Smooth muscle cell (in vitro differentiated cells): ENCODE results near the gene NME3. TPM values are rescaled to one million over a fixed set of nuclear protein-coding genes. Genes with fewer than 3 reads are reported as not detected.

Experiments
- DNase-seq: peaks from one replicate; lab custom pipeline; 2025; ENCODE audit not compliant: unreplicated experiment; lab: John Stamatoyannopoulos, UW
- H2AFZ ChIP-seq: fragments of 200-600 bp; sonication (generic); 2 replicates; pipeline ENCODE4 v1.6.0; 2016; ENCODE audit warnings: antibody characterized with exemption, low read depth, mild to moderate bottlenecking
- H3F3A ChIP-seq: fragments of 200-600 bp; sonication (generic); 2 replicates; pipeline ENCODE4 v1.6.0; 2017; ENCODE audit warnings: antibody characterized with exemption, low read depth
- H3K27ac ChIP-seq: fragments of 200-600 bp; sonication (generic); 2 replicates; pipeline ENCODE4 v1.5.1; 2016; ENCODE audit warnings: low read depth, mild to moderate bottlenecking
- H3K27me3 ChIP-seq: fragments of 200-600 bp; sonication (generic); 2 replicates; pipeline ENCODE4 v1.6.1; 2016; ENCODE audit warnings: low read depth, mild to moderate bottlenecking
- H3K36me3 ChIP-seq: fragments of 200-600 bp; sonication (generic); 2 replicates; pipeline ENCODE4 v1.5.1; 2016; ENCODE audit warnings: low read depth
- H3K4me1 ChIP-seq: fragments of 200-600 bp; sonication (generic); 2 replicates; pipeline ENCODE4 v1.5.1; 2016; ENCODE audit warnings: low read depth
- H3K4me2 ChIP-seq: fragments of 200-600 bp; sonication (generic); 2 replicates; pipeline ENCODE4 v1.6.0; 2016; ENCODE audit warnings: mild to moderate bottlenecking
- H3K4me3 ChIP-seq: fragments of 200-600 bp; sonication (generic); 2 replicates; pipeline ENCODE4 v1.5.1; 2016; ENCODE audit warnings: mild to moderate bottlenecking
- H3K79me2 ChIP-seq: fragments of 200-600 bp; sonication (generic); 2 replicates; pipeline ENCODE4 v1.6.0; 2016; ENCODE audit warnings: low read depth, mild to moderate bottlenecking
- H3K9ac ChIP-seq: fragments of 200-600 bp; sonication (generic); 2 replicates; pipeline ENCODE4 v1.6.0; 2016; ENCODE audit warnings: low read depth
- H3K9me3 ChIP-seq: fragments of 200-600 bp; sonication (generic); replicated peaks from 2 replicates; pipeline ENCODE4 v1.5.1; 2016; ENCODE audit warnings: low read depth
- H4K20me1 ChIP-seq: fragments of 200-600 bp; sonication (generic); 2 replicates; pipeline ENCODE4 v1.6.0; 2016; ENCODE audit warnings: low read depth
- WGBS: methylation state at CpG from one replicate; pipeline ENCODE4 v1.1.7; 2016; ENCODE audit warnings: low lambda C conversion rate; 5-methylcytosine and 5-hydroxymethylcytosine counted together
- polyA plus RNA-seq: library from polyadenylated mRNA; unstranded; fragments of >200 nt; fragmentation: Nextera tagmentation; extraction: Ambion mirVana; gene quantifications from 2 replicates; pipeline ENCODE4 v1.2.1, GENCODE V29; 2016
- total RNA-seq: library from RNA; depleted of rRNA; stranded (reverse); fragments of >200 nt; gene quantifications from 2 replicates; pipeline ENCODE4 v1.2.3, GENCODE V29; 2014
- TF ChIP-seq, protein P1 (sequence below): fragments of 200-600 bp; sonication (generic); IDR thresholded peaks from 2 replicates; pipeline ENCODE4 v1.5.1; 2017; ENCODE audit warnings: borderline replicate concordance, mild to moderate bottlenecking, antibody characterized with exemption; ENCODE audit not compliant: insufficient read depth, poor library complexity, severe bottlenecking

The NME3 gene
- total and polyA plus RNA-seq, 2 experiments from 2014 or later: 56.7 to 85.4 TPM

DNA sequence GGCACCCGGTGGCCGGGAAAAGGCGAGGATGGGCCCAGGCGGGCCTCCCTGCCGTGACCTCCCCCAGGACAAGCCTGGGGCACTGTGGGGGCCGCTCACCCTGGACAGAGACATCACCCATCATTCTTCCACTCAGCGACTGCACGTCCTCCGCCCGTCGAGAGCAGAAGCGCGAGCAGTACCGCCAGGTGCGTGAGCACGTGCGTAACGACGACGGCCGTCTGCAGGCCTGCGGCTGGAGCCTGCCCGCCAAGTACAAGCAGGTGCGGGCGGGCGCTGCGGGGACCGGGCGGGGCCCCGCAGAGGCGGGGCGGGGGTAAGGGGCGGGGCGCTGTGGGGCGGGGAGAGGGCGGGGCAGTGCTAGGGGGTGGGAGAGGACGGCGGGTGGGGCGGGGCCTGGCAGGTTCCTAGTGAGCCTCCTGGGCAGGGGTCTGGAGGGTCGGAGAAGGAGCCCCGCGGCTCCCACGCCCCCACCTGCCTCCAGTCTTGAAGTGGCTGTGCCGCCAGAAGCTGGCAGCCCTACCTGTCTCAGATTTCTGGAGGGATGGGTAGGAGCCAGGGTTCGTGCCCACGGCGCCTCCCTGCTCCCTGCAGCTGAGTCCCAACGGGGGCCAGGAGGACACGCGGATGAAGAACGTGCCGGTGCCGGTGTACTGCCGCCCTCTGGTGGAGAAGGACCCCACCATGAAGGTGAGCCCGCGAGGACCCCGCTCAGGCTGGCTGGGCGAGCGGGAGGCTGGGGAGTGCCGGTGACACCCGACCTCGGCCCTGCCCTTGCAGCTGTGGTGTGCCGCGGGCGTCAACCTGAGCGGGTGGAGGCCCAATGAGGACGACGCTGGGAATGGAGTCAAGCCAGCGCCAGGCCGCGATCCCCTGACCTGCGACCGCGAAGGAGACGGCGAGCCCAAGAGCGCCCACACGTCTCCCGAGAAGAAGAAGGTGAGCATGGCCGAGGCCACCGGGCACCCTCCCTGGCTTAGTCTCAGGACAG is 7.5 kb downstream of the NME3 start:
- Histone ChIP-seq H3K9me3 (no peaks in the 10 kb centered on the region), H3K27ac (no peak overlapping the region), H3K79me2 (no peaks in the 10 kb centered on the region), H4K20me1 (no peaks in the 10 kb centered on the region), H3K27me3 (no peaks in the 10 kb centered on the region), H3F3A (no peaks in the 10 kb centered on the region), H3K9ac (no peak overlapping the region), H3K4me3 (no peak overlapping the region), H3K4me1 (no peaks in the 10 kb centered on the region), H2AFZ (no peak overlapping the region), H3K4me2 (no peak overlapping the region), H3K36me3 (no peaks in the 10 kb centered on the region)
- TF ChIP-seq, protein P1, sequence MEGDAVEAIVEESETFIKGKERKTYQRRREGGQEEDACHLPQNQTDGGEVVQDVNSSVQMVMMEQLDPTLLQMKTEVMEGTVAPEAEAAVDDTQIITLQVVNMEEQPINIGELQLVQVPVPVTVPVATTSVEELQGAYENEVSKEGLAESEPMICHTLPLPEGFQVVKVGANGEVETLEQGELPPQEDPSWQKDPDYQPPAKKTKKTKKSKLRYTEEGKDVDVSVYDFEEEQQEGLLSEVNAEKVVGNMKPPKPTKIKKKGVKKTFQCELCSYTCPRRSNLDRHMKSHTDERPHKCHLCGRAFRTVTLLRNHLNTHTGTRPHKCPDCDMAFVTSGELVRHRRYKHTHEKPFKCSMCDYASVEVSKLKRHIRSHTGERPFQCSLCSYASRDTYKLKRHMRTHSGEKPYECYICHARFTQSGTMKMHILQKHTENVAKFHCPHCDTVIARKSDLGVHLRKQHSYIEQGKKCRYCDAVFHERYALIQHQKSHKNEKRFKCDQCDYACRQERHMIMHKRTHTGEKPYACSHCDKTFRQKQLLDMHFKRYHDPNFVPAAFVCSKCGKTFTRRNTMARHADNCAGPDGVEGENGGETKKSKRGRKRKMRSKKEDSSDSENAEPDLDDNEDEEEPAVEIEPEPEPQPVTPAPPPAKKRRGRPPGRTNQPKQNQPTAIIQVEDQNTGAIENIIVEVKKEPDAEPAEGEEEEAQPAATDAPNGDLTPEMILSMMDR: peak; percentile 43
- WGBS: 56% methylated on average over 66 of the region's 81 CpGs
- no peak for DNase-seq

DNA sequence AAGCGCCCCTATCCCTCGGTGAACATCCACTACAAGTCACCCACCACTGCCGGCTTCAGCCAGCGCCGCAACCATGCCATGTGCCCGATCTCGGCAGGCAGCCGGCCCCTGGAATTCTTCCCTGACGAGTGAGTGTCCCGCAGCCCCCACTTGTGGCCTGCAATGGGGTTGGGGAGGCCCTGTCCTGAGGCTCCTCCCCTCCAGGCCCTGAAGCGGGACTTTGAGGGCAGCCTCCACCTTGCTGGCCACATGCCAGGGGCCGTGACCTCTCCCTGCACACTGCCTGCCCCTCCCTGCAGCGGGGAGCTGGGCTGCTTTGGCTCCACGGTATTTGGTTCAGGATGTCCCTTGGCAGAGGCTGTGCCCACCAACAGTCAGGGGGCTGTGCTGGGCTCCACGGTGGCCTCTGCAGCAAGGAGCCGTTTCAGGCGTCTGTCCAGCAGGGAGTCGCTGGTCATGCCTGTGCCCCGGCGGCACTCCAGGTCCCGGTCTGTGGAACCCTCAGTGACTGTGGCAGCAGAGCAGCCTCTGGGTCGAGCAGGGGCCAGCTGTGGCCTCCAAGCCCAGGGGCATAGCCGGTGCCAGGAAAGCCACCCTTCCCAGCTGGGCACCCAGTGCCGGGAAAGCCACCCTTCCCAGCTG is 8.3 kb downstream of the NME3 start:
- H3K79me2 ChIP-seq: no peaks in the 10 kb centered on the region
- WGBS: 91% methylated on average over 23 of the region's 24 CpGs
- no peak overlapping the region for H3K4me2 ChIP-seq
- H2AFZ ChIP-seq: no peak overlapping the region
- no peaks in the 10 kb centered on the region for H3K27me3 ChIP-seq
- no peaks in the 10 kb centered on the region for H3F3A ChIP-seq
- no peak overlapping the region for H3K9ac ChIP-seq
- no peaks in the 10 kb centered on the region for H3K9me3 ChIP-seq
- TF ChIP-seq, protein P1: no peak
- H3K27ac ChIP-seq: no peak overlapping the region
- no peak for DNase-seq
- H4K20me1 ChIP-seq: no peaks in the 10 kb centered on the region
- no peak overlapping the region for H3K4me3 ChIP-seq
- no peaks in the 10 kb centered on the region for H3K4me1 ChIP-seq
- no peaks in the 10 kb centered on the region for H3K36me3 ChIP-seq

DNA sequence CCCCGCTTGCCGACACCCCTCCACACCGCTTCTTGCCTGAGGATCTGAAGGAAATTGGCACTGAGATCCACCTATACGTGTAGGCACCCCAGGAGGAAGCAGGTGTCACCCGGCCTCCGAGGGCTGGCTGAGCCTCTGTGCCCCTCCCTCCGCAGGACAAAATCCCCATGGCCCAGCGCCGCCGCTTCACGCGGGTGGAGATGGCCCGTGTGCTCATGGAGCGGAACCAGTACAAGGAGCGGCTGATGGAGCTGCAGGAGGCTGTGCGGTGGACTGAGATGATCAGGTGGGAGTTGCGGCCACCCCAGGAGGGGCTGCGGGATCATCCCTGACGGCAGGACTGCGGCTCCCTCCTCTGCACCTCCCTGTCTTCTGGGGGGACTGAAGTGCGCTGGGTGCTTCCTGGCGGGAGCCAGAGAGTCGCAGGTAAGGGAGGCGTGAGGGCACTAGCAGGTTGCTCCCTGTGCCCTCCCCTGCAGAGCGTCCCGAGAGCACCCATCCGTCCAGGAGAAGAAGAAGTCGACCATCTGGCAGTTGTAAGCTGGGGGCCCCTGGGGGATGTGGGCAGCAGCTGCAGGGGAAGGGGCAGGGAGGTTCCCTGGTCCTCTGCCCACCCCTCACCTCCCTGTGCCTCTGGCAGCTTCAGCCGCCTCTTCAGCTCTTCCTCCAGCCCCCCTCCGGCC is 9.0 kb downstream of the NME3 start:
- H3K4me1 ChIP-seq: no peaks in the 10 kb centered on the region
- TF ChIP-seq, protein P1: no peak
- H2AFZ ChIP-seq: no peak overlapping the region
- H3F3A ChIP-seq: no peaks in the 10 kb centered on the region
- no peaks in the 10 kb centered on the region for H3K9me3 ChIP-seq
- no peaks in the 10 kb centered on the region for H3K36me3 ChIP-seq
- no peak overlapping the region for H3K4me3 ChIP-seq
- H3K27ac ChIP-seq: no peak overlapping the region
- no peaks in the 10 kb centered on the region for H4K20me1 ChIP-seq
- WGBS: 96% methylated on average over 30 of the region's 30 CpGs
- H3K9ac ChIP-seq: no peak overlapping the region
- H3K4me2 ChIP-seq: no peak overlapping the region
- no peaks in the 10 kb centered on the region for H3K79me2 ChIP-seq
- DNase-seq: no peak
- no peaks in the 10 kb centered on the region for H3K27me3 ChIP-seq
